HepG2 (cell line): ENCODE data around the gene GPX2. TPM values are rescaled to one million over a fixed set of nuclear protein-coding genes. Genes with fewer than 3 reads are reported as not detected.

Experiments
- ASH2L ChIP-seq: fragments of 300-600, 200-600 bp; sonication (generic); IDR thresholded peaks from 2 replicates; pipeline ENCODE4 v1.7.0; 2017; ENCODE audit warnings: low read depth, mild to moderate bottlenecking, moderate library complexity, mixed read lengths, low read length; ENCODE audit not compliant: insufficient read length
- ERF ChIP-seq: IDR thresholded peaks from 2 replicates; pipeline ENCODE4 v1.6.1; 2018; ENCODE audit warnings: missing biosample characterization, missing genetic modification reagents
- ETV6 ChIP-seq: sonication (generic); formaldehyde crosslinking; conservative IDR thresholded peaks from 2 replicates; pipeline ENCODE4 v1.4.0; 2020; ENCODE audit warnings: missing genetic modification reagents
- GTF2F1 ChIP-seq: fragments of 150-350 bp; IDR thresholded peaks from 2 replicates; pipeline ENCODE4 v1.6.1; 2014; ENCODE audit warnings: low read length
- HNF4A ChIP-seq: sonication (generic); formaldehyde crosslinking; IDR thresholded peaks from 2 replicates; pipeline ENCODE4 v1.4.0; 2020; ENCODE audit warnings: missing genetic modification reagents
- MEIS1 ChIP-seq: sonication (generic); formaldehyde crosslinking; IDR thresholded peaks from 2 replicates; pipeline ENCODE4 v1.9.0; 2021; ENCODE audit warnings: mild to moderate bottlenecking, missing genetic modification reagents, moderate library complexity, borderline replicate concordance
- MYC ChIP-seq: sonication (generic); formaldehyde crosslinking; IDR thresholded peaks from 2 replicates; pipeline ENCODE4 v1.9.0; 2021; ENCODE audit warnings: missing genetic modification reagents, borderline replicate concordance
- NFE2L1 ChIP-seq: sonication (generic); formaldehyde crosslinking; IDR thresholded peaks from 2 replicates; pipeline ENCODE4 v1.4.0; 2020; ENCODE audit warnings: missing genetic modification reagents, mild to moderate bottlenecking, borderline replicate concordance
- TBP ChIP-seq: sonication (generic); formaldehyde crosslinking; IDR thresholded peaks from 2 replicates; pipeline ENCODE4 v1.5.0; 2020; ENCODE audit warnings: missing genetic modification reagents
- TBX3 ChIP-seq: fragments of 450-650 bp; IDR thresholded peaks from 2 replicates; pipeline ENCODE4 v1.6.1; 2017; ENCODE audit warnings: antibody characterized with exemption, mild to moderate bottlenecking, inconsistent platforms, borderline replicate concordance
- TIGD3 ChIP-seq: sonication (generic); formaldehyde crosslinking; IDR thresholded peaks from 2 replicates; pipeline ENCODE4 v1.5.1; 2020; ENCODE audit warnings: mild to moderate bottlenecking, missing genetic modification reagents, borderline replicate concordance
- ZBTB21 ChIP-seq: sonication (generic); formaldehyde crosslinking; IDR thresholded peaks from 2 replicates; pipeline ENCODE4 v1.4.0; 2020; ENCODE audit warnings: missing genetic modification reagents
- ZFP36L1 ChIP-seq: sonication (generic); formaldehyde crosslinking; IDR thresholded peaks from 2 replicates; pipeline ENCODE4 v1.8.0; 2022; ENCODE audit warnings: mild to moderate bottlenecking, missing genetic modification reagents, moderate library complexity
- ZFP37 ChIP-seq: sonication (generic); formaldehyde crosslinking; IDR thresholded peaks from 2 replicates; pipeline ENCODE4 v1.4.0; 2020; ENCODE audit warnings: missing genetic modification reagents, borderline replicate concordance
- ZNF251 ChIP-seq: sonication (generic); formaldehyde crosslinking; IDR thresholded peaks from 2 replicates; pipeline ENCODE4 v1.9.0; 2021; ENCODE audit warnings: mild to moderate bottlenecking, missing genetic modification reagents
- ZNF574 ChIP-seq: sonication (generic); formaldehyde crosslinking; IDR thresholded peaks from 2 replicates; pipeline ENCODE4 v1.4.0; 2020; ENCODE audit warnings: missing genetic modification reagents
- ZNF713 ChIP-seq: sonication (generic); formaldehyde crosslinking; IDR thresholded peaks from 2 replicates; pipeline ENCODE4 v1.4.0; 2020; ENCODE audit warnings: mild to moderate bottlenecking, missing genetic modification reagents
- ZNF816 ChIP-seq: sonication (generic); formaldehyde crosslinking; IDR thresholded peaks from 2 replicates; pipeline ENCODE4 v1.8.0; 2022; ENCODE audit warnings: missing genetic modification reagents, mild to moderate bottlenecking, borderline replicate concordance
- polyA plus RNA-seq, 8 experiments: library from polyadenylated mRNA; depleted of rRNA in 3 of 8; stranded (reverse) in 7 of 8; unstranded in 1 of 8; fragments of >200 nt; fragmentation: Illumina TruSeq in 4 of 8; extraction: Trizol in 4 of 8; gene quantifications; 2 replicates each; pipeline versions ENCODE4 v1.2.1 to v1.2.3, GENCODE V29; 2011 to 2016; ENCODE audit warnings: low read depth in 4 of 8, missing spikeins in 1 of 8, mixed read lengths in 1 of 8; ENCODE audit not compliant: insufficient read depth in 1 of 8
- total RNA-seq, 5 experiments: library from RNA; depleted of rRNA; stranded (reverse); fragments of >200 nt; fragmentation: Illumina TruSeq; extraction: Trizol; gene quantifications; 2 replicates each; pipeline ENCODE4 v1.2.3, GENCODE V29; 2016; ENCODE audit warnings: low read depth in 1 of 5
- TF ChIP-seq, protein P1 (sequence below): sonication (generic); formaldehyde crosslinking; IDR thresholded peaks from 2 replicates; pipeline ENCODE4 v1.5.0; 2020; ENCODE audit warnings: mild to moderate bottlenecking, missing genetic modification reagents
- TF ChIP-seq, protein P2 (sequence below): sonication (generic); formaldehyde crosslinking; IDR thresholded peaks from 2 replicates; pipeline ENCODE4 v1.8.0; 2022; ENCODE audit warnings: missing genetic modification reagents, mild to moderate bottlenecking, moderate library complexity, borderline replicate concordance

GPX2 gene
- total and polyA plus RNA-seq, 2 of the 13 experiments (the other 11 are each of a cell fraction or from before 2014, with no cell fraction given): 526 to 674 TPM

DNA sequence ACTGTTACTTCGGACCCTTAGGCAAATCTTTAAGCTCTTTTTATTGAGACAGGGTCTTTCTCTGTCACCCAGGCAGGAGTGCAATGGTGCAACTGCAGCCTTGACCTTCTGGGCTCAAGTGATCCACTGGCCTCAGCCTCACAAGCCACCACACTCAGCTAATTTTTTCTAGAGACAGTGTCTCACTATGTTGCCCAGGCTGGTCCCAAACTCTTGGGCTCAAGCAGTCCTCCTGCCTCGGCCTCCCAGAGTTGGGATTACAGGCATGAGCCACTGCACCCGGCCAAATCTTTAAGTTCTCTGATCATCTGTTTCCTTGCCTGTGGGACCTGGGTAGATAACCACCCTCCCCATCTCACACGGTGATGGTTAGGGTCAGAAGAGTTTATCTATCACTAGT is 2.3 kb upstream of the GPX2 start (continued):
- no peak for TF ChIP-seq ASH2L
- no peak for TF ChIP-seq TBX3
- no peak for TF ChIP-seq TIGD3 (CRISPR knock-in tag)
- TF ChIP-seq ZNF574 (CRISPR knock-in tag): no peak
- TF ChIP-seq TBP (CRISPR knock-in tag): no peak
- peak; percentile 50 for TF ChIP-seq HNF4A (CRISPR knock-in tag)
- TF ChIP-seq, protein P1, sequence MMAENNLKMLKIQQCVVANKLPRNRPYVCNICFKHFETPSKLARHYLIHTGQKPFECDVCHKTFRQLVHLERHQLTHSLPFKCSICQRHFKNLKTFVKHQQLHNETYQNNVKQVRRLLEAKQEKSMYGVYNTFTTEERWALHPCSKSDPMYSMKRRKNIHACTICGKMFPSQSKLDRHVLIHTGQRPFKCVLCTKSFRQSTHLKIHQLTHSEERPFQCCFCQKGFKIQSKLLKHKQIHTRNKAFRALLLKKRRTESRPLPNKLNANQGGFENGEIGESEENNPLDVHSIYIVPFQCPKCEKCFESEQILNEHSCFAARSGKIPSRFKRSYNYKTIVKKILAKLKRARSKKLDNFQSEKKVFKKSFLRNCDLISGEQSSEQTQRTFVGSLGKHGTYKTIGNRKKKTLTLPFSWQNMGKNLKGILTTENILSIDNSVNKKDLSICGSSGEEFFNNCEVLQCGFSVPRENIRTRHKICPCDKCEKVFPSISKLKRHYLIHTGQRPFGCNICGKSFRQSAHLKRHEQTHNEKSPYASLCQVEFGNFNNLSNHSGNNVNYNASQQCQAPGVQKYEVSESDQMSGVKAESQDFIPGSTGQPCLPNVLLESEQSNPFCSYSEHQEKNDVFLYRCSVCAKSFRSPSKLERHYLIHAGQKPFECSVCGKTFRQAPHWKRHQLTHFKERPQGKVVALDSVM: peak; percentile 51; the same call in 1 of the 2 replicates
- no peak for TF ChIP-seq ZFP36L1
- TF ChIP-seq ZNF816 (CRISPR knock-in tag): no peak
- no peak for TF ChIP-seq ZFP37 (CRISPR knock-in tag)
- TF ChIP-seq MEIS1 (CRISPR knock-in tag): no peak
- TF ChIP-seq GTF2F1: no peak
- no peak for TF ChIP-seq MYC (CRISPR knock-in tag)
- TF ChIP-seq ZBTB21 (CRISPR knock-in tag): no peak
- no peak for TF ChIP-seq ERF (CRISPR knock-in tag)
- TF ChIP-seq ZNF251 (CRISPR knock-in tag): no peak
- TF ChIP-seq, protein P2, sequence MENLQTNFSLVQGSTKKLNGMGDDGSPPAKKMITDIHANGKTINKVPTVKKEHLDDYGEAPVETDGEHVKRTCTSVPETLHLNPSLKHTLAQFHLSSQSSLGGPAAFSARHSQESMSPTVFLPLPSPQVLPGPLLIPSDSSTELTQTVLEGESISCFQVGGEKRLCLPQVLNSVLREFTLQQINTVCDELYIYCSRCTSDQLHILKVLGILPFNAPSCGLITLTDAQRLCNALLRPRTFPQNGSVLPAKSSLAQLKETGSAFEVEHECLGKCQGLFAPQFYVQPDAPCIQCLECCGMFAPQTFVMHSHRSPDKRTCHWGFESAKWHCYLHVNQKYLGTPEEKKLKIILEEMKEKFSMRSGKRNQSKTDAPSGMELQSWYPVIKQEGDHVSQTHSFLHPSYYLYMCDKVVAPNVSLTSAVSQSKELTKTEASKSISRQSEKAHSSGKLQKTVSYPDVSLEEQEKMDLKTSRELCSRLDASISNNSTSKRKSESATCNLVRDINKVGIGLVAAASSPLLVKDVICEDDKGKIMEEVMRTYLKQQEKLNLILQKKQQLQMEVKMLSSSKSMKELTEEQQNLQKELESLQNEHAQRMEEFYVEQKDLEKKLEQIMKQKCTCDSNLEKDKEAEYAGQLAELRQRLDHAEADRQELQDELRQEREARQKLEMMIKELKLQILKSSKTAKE: no peak
- TF ChIP-seq NFE2L1 (CRISPR knock-in tag): no peak
- TF ChIP-seq ZNF713 (CRISPR knock-in tag): no peak
- no peak for TF ChIP-seq ETV6
